NCI-H2029 treated with DMSO at 0.1 percent for 48 hours (cell line): ENCODE results near the gene RNU5D-1.

Experiments
- DNase-seq: peaks from one replicate; lab custom pipeline; 2025; lab: John Stamatoyannopoulos, UW

Gene RNU5D-1

DNA sequence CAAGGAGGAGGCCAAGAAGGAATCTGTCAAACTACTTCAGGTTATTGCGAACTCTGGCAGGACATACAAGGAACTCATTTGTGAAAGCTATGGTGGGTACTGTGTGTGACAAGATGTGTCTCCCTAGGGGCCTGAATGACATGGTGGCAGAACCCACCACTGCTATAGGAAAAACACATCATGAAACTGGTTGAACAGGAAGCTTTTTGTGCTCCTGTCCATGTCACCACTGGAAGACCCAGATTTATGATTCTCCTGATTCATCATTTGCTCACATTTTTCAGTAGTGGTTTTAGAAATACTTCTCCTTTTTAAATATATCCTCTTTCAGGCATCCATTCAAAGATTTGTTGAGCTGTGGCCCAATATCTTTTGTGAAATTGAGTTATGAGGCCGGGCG, 32.8 kb downstream of the RNU5D-1 start:
- DNase-seq: no peak

- no peak for DNase-seq
Observed at GRCh38 chr1:44696789-44697345, 34.1 kb downstream of the RNU5D-1 start.

- no peak for DNase-seq
Observed at GRCh38 chr1:44696101-44696500, 34.9 kb downstream of the RNU5D-1 start.

- DNase-seq: no peak
Observed at GRCh38 chr1:44695671-44696070, 35.3 kb downstream of the RNU5D-1 start.

- DNase-seq: no peak
Observed at GRCh38 chr1:44694863-44695478, 36.0 kb downstream of the RNU5D-1 start.

DNA sequence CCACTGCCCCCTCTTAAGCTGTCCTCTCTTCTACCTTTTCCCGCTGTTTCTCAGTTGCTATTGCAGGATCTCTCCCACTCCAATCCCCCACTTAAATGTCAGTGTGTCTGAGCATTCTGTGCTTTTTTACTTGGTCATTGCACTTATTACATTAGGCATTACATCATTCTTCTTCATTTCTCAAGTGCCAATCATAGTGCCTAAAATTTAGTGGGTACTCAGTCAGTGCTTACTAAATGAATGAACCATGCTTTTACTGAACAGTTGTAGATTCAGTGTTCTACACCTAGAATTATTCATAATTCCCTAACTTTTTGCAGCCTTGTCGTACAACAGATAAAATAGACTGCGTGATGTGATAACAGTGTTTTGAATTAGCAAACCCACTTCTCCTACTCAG, 37.1 kb downstream of the RNU5D-1 start:
- DNase-seq: no peak

DNA sequence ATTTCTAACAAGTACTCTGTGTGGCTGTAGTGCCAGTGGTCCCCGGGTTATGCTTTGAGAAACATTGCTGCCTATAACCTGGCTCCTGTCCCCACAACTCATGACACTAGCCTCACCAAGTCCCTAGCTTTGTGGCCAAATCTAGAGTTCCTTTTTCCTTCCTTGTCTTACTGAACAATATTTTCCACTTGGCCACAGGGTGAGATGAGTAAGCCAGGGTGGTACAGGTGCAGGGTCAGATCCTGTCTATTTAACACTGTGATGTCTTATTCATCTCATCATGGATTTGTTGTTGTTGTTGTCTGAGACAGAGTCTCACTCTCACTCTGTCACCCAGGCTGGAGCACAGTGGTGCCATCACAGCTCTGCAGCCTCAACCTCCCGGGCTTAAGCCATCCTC, 37.8 kb downstream of the RNU5D-1 start:
- no peak for DNase-seq

- no peak for DNase-seq
Observed at GRCh38 chr1:44689447-44689765, 41.6 kb downstream of the RNU5D-1 start.

GRCh38 chr1:44688760-44689446, 42.1 kb downstream of the RNU5D-1 start:
- DNase-seq: no peak

- DNase-seq: no peak
Observed at GRCh38 chr1:44685881-44686280, 45.1 kb downstream of the RNU5D-1 start.

- DNase-seq: no peak
Observed at GRCh38 chr1:44685218-44685617, 45.8 kb downstream of the RNU5D-1 start.

GRCh38 chr1:44684525-44684924, 46.4 kb downstream of the RNU5D-1 start:
- DNase-seq: no peak

DNA sequence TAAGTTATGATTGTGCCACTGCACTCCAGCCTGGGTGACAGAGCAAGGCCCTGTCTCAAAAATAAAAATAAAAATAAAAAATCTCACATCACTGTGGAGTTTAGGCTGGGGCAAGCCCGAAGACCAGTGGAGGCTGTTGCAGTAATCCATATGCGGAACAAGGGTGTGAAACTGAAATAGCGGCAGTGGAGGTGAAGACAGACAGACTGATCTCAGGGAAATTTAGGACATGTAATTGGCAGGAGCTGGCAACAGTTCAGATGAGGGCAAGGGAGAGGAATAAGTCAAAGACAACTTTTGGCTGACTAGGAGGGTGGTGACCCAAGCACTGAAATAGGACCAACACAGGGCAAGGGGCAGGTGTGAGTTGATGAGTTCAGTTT, 48.1 kb downstream of the RNU5D-1 start:
- no peak for DNase-seq

DNA sequence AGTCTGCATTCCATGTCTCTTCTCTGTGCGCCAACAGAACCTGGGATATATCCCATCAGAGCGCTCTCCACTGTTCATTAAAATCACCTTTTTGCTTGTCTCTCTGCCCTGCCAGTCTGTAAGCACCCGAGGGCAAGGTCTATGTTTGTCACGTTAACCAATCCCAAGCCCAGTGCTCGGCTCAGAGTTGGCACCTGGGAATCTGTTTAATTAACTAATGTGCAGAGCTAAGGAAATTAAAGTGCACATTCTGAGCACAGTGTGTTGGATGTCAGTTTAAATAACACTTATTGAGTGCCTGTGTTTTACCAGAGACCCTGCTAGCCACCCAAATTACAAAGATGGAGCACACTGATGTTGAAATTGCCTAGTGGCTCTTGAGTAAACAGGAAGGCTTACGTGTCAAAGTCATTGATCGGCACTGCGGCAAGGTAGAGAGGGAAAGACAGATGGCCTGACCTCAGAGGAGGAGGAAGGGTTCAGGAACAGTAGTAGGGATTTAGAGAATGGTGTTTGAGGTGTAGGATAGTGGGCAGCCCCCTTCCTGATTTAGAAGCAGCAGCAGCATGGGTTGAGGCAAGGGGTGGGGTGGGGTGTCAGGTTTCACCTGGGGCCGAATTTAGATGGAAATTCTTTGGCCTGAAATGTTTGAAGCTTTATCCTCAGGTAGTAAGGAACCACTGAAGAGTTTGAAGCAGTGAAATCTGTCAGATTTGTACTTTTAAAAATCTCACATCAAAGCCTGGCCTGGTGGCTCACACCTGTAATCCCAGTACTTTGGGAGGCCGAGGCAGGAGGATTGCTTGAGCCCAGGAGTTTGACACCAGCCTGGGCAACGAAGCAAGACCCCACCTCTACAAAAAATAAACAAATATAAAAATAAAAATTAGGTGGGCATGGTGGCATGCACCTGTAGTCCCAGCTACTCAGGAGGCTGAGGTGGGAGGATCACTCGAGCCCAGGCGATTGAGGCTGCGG, 48.8 kb downstream of the RNU5D-1 start:
- peak; percentile 41 for DNase-seq
